Stimulated activated CD4-positive, alpha-beta T cell treated with anti-CD3 and anti-CD28 coated beads, Interleukin-15, amount 100 ng/mL, for 24 hours (primary cell): ENCODE measurements around the gene TOPAZ1.
A peak's percentile ranks its signal among the peaks of the same experiment; 100 is the strongest.
"Not testable (repeated sequence)": the region's sequence is repeated elsewhere in the genome, so short reads cannot be mapped to it uniquely, and the experiment has no call there.

Experiments
- DNase-seq: peaks from one replicate; pipeline ENCODE4 v3.0.0-alpha.2; 2020

The TOPAZ1 gene

DNA sequence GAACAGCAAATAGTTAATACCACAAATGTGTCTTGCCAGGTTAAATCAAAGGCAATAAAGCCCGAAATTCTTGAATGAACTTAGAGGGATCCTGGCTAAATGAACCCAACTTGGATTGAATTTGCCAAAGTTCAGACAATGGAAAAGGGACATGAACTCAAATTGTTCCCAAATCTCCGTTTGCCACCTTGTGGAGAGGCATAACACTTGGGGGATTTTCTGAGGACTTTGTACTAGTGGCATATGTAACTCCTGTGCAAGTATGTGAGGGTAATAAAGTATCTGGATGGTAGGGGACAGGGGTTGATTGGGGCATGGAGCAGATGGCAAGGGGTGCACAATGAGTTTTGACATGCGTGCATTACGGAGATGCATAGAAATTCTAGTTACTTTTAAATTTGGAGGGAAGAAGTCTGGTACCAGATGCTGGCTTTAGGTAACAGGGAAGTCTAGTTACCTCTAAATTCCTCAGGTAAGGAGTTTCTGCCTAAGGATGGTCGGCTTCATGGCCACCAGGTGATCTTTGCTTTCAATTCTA lies 95.6 kb downstream of the TOPAZ1 start:
- DNase-seq: no peak

DNA sequence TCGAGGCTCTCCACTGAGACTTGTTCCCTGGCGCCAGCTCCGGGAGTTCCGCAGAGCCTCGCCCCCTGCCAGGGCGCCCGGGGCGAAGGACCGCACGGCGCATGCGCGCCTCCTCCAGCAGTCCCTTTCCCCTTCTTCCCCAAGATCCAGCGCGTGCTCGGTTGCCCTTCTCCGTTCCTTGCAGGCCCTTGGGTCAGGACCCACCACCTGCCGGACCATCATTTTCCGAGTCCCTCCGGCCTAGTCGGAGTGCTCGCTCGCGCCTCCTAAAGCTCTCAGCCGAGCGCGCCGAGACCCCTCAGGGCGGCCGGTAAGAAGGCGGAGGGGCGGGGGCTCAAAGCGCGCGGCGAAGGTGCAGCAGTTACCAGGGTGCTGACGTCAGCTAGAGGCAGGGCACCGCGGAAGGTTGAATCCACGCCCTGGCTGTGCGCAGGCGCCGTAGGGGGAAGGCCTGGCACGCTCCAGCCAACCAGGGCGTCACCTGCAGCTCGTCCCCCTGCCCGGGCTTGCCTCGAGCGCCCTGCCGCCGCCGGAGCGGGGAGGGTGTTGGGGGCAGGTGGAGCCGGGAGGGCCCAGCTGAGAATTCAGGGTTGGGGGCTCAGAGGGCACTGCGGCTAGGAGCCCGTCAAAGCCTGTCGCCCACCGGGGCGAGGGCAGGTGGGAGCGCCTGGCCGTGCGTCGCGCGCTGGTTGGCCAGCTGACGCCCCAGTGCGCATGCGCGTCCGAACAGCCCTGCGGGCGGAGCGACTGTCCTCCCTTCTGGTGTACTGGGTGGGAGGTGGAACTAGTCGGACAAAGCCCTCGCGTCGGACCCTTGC lies 96.5 kb downstream of the TOPAZ1 start, which contains the start of gene TCAIM:
TSS of gene TCAIM (plus strand) at position 757 of the 818 bp plus-strand sequence. CDS start 16,017 bp downstream, outside the sequence.
- DNase-seq: peak; percentile 99

DNA sequence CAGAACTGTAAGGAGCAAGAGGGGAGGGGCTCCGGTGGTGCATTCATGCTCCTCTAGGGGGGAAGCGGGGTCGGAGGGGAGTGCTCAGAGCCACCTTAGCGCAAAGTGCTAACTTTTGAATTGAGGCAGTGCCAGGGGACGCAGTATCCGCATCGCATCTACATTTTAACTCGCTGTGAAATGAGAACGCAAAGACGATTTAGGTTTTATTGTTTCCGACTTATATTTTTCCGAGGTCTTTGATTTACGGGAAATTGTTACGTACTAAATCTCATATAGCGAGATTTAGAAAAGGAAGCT lies 97.1 kb downstream of the TOPAZ1 start:
- no peak for DNase-seq

DNA sequence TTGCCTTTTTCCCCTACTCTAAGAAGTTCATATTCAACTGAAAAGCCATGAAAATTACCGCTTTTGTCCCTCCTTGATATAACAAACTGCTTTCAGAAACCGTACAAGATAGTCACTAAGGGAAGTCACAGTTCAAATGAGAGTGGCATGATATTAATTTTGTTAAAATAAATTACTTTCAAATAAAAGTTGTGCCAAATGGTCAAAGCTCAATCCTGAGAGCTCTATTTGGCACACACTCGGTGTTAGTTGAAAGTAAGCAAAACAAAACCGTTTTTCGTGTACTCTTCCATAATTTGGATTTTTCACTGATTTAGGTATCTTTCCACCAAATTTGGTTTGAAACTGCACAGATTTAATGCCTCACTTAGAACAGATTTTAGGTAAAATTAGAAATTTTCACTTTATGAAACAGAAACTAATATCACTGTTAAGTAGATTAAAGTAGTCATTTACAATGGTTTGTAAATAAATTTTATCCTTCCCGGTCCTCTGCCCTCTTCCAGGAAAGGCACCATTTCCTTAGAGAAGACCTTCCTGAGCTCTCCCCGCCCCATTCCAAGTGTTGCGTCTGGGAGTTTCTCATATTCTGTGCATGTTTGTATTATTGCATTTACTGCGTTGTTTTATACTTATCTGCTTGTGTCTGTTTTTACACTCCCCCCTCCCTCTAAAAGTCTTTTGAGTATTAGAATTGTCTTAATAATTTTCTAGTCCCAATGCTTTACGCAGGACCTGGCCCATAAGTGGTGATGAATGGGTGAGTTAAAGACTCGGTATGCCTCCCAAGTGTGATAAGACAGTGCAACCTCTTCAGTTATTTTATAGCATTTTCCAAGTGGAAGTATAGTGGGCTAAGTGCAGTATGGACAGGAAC lies 97.7 kb downstream of the TOPAZ1 start:
- DNase-seq: no peak

DNA sequence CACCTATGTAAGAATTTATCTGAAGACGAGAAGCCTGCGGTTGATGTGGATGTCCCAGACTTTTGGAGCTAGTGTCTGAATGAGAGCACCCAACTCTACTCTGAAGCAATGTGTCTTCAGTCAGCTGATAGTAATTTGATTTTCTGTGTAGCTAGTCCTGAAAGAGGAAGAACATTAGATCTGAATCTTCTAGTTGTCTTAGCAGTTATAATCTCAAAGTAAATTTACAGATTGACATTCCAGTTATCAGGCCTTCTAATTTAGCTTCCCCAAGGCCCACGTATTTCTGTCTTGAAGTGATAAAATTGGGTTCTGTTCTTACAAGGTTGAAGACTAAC lies 98.3 kb downstream of the TOPAZ1 start:
- DNase-seq: no peak

DNA sequence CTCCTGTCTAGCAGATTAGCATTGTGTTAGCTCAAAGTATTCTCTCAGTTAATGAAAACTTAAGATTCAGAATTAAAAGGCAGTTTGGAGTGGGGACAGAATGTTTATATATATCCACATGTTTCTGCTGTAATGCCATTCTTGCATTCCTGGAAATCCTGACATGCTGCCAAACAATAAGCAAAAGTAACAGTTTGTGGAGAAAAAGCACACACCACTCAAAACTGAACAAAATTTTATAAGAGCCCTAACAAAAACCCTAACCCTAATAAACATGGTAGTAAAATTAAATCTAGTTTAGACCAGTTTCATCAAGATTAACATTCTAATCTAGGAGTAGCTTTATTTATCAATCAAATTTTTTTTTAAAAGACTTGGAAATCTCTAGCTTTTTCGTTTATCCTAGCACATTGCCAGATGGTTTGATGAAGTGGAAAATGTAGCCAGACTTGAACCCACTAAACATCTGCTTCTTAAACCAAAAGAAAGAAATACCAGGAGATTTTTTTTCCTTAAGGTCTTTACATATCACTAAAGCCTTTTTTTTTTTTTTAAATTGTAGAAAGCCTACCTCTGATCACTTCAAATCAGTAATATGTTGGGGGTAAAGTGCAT lies 100.6 kb downstream of the TOPAZ1 start:
- DNase-seq: no peak

DNA sequence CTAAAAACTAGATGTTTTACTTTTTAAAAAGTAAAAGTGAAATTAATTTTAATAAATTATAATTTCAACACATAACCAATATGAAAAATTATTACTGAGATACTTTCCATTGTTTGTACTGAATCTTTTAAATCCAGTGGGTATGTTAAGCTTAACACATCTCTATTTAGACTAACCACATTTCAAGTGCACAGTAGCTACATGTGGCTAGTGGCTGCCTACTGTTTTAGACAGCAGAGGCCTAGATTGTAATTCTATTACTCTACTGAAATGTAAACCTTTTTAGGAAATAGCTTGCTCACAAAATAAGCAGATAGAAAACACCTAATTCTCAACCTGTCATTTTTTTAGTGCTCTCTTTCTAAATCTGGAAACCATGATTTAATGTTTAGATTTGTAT lies 101.7 kb downstream of the TOPAZ1 start:
- DNase-seq: no peak

DNA sequence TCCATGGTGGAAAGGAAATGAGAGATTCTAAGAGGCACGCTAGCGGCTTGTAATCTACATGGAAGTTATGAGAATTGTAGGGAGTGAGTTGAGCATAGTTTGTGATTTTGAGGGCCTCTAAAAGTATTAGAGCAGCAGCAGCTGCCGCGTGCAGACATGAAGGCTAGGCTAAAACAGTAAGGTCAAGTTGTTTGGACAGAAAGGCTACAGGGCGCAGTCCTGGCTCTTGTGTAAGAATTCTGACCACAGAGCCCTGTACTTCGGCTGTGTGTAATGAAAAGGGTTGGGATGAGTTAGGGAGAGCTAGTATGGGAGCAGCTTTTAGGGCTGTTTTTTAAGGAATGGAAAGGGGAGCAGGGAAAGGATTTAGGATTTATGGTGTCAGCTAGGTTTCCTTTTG lies 104.9 kb downstream of the TOPAZ1 start:
- not testable (repeated sequence) for DNase-seq

DNA sequence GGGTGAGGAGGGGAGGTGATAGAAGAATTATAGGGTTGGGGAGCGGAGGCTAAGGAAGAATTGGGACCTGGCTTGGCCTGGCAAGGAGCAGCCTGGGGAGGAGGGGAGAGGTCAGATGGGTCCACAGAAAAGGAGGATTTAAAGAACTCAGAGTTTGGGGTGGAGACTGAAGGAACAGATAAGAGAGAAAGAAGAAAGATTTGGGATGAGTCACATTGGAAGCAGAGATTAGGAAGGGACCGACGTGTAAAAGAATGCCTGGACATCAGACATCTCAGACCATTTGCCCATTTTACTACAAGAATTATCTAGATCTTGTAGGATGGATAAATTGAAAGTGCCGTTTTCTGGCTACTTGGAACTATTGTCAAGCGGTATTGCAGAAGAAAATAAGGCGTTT lies 107.3 kb downstream of the TOPAZ1 start:
- no peak for DNase-seq

DNA sequence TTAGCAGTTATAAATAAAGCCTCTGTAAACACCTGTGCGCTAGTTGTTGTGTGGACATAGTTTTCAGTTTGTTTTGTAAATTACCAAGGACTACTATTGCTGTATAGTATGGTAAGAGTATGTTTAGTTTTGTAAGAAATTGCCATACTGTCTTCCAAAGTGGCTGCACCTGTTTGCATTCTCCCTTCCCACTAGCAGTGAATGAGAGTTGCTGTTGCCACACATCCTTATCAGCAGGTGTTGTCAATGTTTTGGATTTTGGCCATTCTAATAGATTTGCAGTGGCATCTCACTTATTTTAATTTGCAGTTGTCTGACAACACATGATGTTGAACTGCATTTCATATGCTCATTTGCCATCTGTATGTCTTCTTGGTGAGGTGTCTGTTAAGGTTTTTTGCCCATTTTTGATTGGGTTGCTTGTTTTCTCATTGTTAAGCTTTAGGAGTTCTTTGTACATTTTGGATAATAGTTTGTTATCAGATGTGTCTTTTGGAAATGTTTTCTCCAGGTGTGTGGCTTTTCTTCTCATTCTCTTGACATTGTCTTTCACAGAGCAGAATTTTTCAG lies 111.8 kb downstream of the TOPAZ1 start:
- DNase-seq: no peak

DNA sequence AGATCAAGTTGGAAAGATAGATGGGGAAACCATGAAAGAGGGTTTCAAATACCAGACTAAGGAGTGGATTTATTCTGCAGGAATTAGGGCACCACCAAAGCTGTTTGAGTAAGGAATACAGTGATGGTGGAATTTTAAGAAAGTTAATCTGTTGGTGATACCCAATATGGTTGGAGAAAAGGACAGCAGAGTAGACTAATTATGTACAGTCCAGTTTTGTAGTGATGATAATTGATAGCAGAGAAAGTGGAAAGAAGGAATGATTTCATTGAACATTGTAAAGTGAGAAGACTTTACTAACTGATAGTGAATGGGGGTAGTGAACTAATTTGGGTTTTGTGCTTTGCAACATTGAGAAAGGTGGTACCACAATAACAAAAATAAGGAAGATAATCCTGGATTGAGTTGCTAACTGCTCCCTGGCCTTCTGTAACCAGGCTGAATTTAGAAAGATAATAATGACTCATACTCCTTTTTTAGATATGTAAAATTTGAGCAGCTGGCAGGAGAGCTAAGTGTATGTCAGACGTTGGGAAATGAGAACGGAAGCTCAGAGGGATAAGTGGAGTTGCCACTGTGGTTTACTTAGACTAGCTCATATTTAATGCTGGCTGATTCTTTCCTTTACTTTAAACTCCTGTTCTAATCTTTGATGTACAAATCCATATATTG lies 113.8 kb downstream of the TOPAZ1 start:
- DNase-seq: no peak

DNA sequence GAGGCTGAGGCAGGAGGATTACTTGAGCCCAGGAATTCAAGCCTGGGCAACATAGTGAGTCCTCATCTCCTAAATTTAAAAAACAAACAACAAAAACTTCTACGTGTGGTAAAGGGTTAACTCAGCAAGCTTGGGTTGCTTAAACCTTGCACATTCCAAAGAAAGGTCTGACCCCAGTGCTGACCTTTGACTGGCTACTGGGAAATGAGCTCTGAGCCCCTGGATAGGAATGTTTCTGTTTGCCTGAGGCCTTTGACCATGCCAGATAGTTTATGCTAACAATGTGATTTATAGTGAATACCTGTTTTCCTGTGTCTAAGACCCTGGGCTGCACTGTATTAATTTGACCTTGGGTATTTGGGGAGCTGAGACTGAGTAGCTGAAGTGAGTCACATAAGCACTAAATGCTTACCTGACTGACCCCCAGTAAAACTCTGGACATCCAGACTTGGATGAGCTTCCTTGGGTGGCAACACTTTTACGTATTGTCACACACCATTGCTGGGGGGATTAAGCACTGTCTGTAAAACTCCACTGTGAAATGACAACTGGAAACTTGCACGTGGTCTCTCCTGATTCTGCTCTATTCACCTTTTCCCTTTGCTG lies 117.6 kb downstream of the TOPAZ1 start:
- DNase-seq: no peak

DNA sequence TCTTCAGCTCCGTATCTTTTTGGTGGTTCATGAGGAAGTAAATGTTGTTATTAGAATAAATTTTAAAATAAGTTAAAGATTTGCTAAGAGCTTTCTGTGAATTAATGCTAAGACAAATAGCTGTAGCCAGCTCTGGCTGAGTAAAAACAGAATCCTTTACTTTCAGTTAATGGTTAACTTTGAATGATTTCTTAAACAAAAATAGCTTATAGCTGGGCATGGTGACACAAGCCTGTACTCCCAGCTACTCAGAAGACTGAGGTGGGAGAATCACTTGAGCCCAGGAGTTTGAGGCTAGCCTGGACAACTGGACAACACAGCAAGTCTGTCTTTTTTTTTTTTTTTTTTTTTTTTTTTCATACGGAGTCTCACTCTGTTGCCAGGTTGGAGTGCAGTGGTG lies 121.9 kb downstream of the TOPAZ1 start:
- DNase-seq: no peak

DNA sequence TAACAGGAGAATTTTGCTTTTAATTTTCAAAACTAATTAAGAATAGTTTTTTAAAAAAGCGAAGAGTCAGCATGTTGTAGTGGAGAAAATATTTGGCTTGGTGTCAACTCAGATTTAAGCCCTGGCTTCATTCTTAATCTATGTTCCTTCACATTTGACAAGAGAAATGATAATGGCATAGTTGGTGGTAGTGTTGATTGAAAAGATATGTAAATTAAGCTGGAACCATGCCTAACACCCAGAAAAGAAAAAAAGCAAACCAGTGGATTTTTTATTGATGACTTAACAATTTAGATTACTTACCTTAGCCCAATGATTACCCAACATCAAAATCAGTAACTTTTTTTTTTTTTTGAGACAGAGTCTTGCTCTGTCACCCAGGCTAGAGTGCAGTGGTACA lies 124.3 kb downstream of the TOPAZ1 start:
- DNase-seq: no peak

DNA sequence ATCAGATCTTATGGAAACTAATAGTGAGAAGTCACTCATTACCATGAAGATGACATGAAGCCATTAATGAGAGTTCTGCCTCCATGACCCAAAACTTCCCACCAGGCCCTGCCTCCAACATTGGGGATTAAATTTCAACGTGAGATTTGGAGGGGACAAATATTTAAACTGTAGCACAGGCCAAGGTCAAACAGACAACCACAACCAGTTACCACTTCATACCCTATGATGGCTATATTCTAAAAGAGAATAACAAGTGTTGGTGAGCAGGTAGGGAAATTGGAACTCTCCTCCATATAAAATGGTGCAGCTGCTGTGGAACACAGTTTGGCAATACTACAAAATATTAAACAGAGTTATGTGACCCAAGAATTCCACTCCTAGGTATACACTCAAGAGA lies 133.8 kb downstream of the TOPAZ1 start:
- DNase-seq: no peak
